GM19240 (cell line): ENCODE data around the gene MED14.

ENCODE experiments used
- DNase-seq: peaks from one replicate; pipeline ENCODE4 v3.0.0; 2011; ENCODE audit warnings: low spot score; ENCODE audit not compliant: insufficient read length

The MED14 gene

GRCh38 chrX:40729598-40730584 lies 5.5 kb downstream of the MED14 start:
- DNase-seq, result no peak

- DNase-seq, result no peak
Measured at GRCh38 chrX:40727581-40728252, 7.6 kb downstream of the MED14 start.

- no peak for DNase-seq
Measured at GRCh38 chrX:40727093-40727492, 8.2 kb downstream of the MED14 start.

- DNase-seq, result no peak
Measured at GRCh38 chrX:40722930-40723329, 12.4 kb downstream of the MED14 start.

- no peak for DNase-seq
Measured at GRCh38 chrX:40721489-40722106, 13.7 kb downstream of the MED14 start.

GRCh38 chrX:40720792-40721191 lies 14.6 kb downstream of the MED14 start:
- DNase-seq, result no peak

- DNase-seq, result no peak
Measured at GRCh38 chrX:40720339-40720738, 15.0 kb downstream of the MED14 start.

- no peak for DNase-seq
Measured at GRCh38 chrX:40719731-40720130, 15.6 kb downstream of the MED14 start.

GRCh38 chrX:40719218-40719617 lies 16.1 kb downstream of the MED14 start:
- no peak for DNase-seq

- no peak for DNase-seq
Measured at GRCh38 chrX:40709395-40709794, 25.9 kb downstream of the MED14 start.

- no peak for DNase-seq
Measured at GRCh38 chrX:40705658-40706312, 29.6 kb downstream of the MED14 start.

- no peak for DNase-seq
Measured at GRCh38 chrX:40700640-40701342, 34.6 kb downstream of the MED14 start.

GRCh38 chrX:40698851-40699250 lies 36.5 kb downstream of the MED14 start:
- no peak for DNase-seq

GRCh38 chrX:40694802-40695201 lies 40.5 kb downstream of the MED14 start:
- no peak for DNase-seq

- DNase-seq, result no peak
Measured at GRCh38 chrX:40688929-40689328, 46.4 kb downstream of the MED14 start.

- DNase-seq, result no peak
Measured at GRCh38 chrX:40687169-40687568, 48.2 kb downstream of the MED14 start.

- no peak for DNase-seq
Measured at GRCh38 chrX:40685362-40685918, 49.9 kb downstream of the MED14 start.

GRCh38 chrX:40684092-40684491 lies 51.2 kb downstream of the MED14 start:
- DNase-seq, result no peak

GRCh38 chrX:40683245-40683644 lies 52.1 kb downstream of the MED14 start:
- DNase-seq, result no peak

- DNase-seq, result no peak
Measured at GRCh38 chrX:40671126-40671525, 64.2 kb downstream of the MED14 start.
